ENCODE measurements around the gene HAUS8.
"Not testable (repeated sequence)": the region's sequence is repeated elsewhere in the genome, so short reads cannot be mapped to it uniquely, and the experiment has no call there.

Gene HAUS8

GRCh38 chr19:17101686-17102628 is 26.7 kb upstream of the HAUS8 start:
- DNase-seq, result no peak

DNA sequence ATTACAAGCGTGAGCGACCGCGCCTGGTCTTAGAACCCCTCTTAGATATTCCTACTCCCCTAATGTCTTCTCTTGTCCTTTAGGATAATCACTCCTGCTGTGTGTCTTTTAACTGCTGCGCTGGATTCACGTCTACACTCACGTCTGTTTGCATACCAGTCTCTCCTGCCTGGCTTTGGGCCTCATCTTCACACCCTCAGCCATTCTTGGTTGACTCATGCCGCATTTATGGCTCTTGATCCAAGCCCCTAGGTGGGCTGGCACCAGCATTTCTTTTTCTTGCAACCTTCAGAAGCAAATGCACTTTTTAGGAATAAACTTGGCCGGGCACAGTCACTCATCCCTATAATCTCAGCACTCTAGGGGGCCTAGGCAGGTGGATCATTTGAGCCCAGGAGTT is 23.1 kb upstream of the HAUS8 start:
- DNase-seq, result no peak

DNA sequence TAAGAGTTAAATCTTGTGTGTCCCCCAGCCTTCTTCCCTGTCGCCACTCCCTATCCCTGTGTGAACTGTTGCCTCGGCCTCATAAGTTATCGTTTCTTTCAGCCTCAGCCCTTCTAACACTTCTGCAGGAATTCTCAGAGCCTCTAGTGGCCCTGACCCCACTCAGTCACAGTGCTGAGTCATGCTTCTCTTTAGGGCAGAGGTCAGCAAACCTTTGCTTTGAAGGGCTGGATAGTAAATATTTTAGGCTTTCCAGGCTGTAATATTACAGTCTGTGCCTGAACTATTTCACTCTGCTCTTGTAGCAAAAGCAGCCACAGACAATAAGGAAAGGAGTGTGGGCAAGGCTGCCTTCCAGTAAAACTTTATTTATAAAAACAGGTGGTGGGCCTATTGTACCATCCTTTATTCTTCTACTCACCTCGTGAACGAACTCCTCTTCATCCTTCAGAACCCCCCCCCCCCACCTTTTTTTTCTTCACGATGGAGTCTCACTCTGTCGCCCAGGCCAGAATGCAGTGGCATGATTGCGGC is 22.4 kb upstream of the HAUS8 start:
- DNase-seq, result no peak

GRCh38 chr19:17095141-17095919 is 20.1 kb upstream of the HAUS8 start:
- DNase-seq, result no peak

- DNase-seq, result not testable (repeated sequence)
Measured at GRCh38 chr19:17094694-17095093, 19.4 kb upstream of the HAUS8 start.

DNA sequence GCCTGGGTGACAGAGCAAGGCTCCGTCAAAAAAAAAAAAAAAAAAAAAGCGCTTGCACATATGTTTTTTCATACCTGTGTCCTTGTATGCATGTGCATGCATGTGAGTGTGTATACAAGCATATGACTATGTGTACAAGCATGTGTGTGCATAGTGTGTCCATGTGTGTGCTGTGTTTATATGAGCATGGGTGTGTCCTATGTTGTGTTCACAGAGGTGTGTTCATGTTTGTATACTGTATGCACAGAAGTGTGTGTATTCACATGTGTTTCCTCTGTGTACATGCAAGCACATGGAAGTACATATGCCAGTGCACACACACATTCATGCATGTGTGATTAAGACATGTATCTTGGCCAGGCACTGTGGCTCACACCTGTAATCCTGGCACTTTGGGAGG is 17.4 kb upstream of the HAUS8 start:
- no peak for DNase-seq

DNA sequence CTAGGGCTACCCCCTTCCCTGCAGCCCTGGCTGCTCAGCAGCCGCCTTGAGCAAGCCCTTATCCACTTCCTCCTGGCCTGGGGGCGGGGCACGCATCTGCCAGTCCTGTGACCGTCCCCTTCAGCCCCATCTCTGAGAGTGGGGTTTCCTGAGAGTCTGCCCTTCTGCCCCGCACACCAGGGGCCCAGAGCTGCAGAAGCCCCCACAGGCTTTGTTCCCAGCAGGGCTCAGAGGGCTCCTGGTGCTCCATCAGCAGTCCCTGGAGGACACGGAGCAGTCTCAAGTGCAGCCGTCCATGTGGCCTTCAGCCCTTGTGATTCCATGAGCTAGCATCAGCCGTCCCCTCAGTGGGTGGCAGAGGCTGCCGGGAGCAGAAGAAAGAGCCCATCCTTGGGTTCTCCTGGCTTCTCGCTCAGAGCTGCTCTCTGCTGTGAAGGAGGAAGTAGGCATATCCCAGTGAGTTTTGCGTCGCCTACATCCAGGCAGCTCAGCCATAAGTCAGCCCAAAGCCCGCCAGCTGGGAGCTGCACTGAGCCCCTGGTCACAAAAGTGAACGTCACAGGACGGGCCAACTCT is 16.6 kb upstream of the HAUS8 start:
- DNase-seq, result no peak

DNA sequence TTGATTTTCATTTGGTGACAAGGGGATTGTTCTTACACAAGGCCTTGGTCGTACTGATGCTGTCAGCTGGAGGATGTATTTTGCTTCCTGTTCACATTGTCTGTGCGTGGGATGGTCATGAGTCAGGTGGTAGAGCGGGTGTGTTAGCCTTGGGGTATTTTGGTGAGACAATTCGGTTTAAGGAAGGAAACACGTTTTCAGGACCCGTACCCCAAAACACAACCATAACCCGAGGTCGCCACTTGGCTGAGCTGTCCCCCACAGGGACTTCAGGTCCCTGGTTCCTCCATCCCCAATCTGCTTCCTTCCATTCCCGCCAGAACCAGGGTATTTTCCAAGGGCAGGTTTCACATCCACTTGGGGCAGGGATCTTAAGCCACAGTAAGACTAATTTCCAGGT is 15.3 kb upstream of the HAUS8 start:
- peak; percentile 63 for DNase-seq

- DNase-seq, result no peak
Measured at GRCh38 chr19:17088552-17088951, 13.3 kb upstream of the HAUS8 start.

GRCh38 chr19:17086834-17087233 is 11.6 kb upstream of the HAUS8 start:
- no peak for DNase-seq

DNA sequence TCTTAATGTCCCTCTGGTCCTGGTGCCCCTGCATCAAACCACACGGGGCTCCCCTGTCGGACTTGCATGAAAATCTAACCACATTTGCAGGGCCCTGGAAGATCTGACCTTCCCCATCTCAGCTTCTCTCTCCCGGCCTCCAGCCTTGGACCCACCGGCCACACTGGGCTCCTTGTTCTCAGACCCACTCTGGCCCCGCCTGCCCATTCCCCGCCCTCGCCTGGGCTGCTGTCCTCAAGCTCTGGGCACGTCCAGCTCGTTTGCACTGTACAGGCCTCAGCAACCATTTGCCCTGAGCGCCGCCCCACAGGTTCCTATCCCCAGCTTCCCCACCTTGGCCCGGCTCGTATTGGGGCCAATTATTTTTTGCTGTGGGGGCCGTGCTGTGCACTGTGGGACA is 10.9 kb upstream of the HAUS8 start:
- no peak for DNase-seq

- no peak for DNase-seq
Measured at GRCh38 chr19:17081672-17082630, 6.7 kb upstream of the HAUS8 start.

- no peak for DNase-seq
Measured at GRCh38 chr19:17080440-17080801, 5.2 kb upstream of the HAUS8 start.

DNA sequence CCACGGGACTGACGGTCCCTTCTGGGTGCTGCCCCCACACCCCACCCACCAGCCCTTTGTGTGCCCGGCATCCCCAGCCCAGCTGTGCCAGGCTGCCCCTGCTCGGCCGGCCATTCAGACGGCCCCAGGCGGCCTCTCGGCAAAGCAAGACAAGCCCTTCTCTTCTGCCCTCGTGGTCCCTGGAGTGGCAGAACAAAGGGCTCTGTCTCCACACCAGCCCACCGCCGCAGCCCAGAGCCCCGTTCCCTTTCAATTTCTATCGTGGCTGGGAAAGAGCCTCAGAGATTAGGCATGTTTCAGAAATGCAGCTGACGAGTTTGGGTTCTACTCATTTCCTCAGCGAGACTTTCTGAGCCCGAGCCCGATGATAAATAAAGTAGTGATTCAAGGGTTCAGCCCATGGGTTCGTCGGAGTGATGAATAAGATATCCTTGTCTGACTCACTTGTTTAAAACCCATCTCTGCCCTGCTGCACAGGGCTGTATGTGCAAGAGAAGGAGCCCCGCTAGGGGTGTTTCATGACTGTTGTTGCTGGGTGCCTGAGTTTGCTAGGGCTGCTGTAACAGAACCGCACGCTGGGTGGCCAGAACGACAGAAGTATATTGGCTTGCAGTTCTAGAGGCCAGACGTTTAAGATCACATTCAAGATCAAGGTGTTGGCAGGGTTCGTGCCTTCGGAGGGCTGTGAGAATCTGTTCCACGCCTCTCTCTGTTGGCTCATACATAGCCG is 4.6 kb upstream of the HAUS8 start:
- peak; percentile 84 for DNase-seq

DNA sequence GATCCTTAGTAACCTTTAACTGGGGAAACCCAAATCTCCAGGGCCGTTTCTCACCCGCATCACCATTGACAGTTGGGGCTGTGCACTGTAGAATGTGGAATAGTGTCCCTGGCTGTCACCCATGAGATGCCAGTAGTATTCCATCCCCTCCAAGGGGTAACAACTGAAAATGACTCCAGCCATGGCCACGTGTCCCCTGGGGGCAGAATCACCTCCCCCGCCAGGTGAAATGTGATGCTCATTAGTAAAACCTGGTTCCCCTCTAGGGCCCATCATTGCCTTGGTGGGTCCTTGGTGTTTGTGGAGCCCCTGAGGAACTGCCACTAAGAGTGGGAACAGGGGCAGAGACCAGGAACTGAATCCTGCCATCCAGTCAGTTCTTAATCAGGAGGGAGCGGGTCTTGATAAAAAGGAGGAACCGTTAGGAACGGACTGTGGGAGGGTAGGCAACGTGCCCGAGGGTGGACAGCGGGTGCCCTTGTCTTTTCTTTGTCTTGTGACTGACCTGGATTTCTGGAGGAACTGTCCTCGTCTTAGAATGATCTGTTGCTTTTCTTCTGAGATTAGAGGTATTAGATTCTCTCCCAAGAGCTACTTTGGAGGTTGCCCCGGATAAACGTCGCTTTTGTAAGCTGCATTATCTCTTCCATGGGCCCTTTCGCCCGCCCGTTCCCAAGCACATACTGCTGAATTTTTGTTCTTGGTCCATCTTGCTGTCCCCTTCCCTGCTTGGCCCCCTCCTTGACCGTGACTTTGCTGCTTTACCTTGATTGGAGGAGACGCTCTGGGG is 3.9 kb upstream of the HAUS8 start:
- DNase-seq, result no peak

- no peak for DNase-seq
Measured at GRCh38 chr19:17078036-17078919, 3.0 kb upstream of the HAUS8 start.

DNA sequence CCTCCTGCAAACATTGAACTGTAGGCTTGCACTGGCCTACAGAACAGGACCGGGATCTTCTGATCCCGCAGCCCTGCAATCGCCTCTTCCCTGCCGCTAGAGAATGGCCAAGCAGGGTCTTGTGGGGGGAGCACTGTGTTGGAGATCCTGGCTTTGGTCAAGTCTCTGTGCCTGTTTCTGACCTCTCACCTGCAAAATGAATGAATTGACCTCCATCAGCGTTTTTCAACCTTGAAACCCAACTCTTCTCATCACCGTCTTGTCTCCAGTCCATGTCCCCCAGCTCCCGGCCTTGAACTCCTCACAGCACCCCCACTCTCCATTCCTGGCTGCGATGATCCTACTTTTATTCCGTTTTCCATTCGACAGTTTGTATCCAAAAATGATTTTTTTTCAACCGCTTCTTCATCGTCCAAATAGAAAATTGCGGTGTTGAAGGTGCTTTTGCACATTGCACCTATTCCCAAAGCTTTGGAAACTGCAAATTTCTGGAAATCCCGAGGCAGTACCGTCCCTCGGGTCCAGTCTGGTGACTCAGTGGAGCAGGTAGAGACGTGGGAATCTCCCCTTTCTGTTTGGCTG is 2.3 kb upstream of the HAUS8 start:
- DNase-seq, result no peak

- peak; percentile 70 for DNase-seq
Measured at GRCh38 chr19:17076543-17076991, 1.3 kb upstream of the HAUS8 start.
